ENCODE measurements around the gene DCAF17. TPM values are rescaled to one million over a fixed set of nuclear protein-coding genes. Genes with fewer than 3 reads are reported as not detected.
A peak's percentile ranks its signal among the peaks of the same experiment; 100 is the strongest.
"Not testable (repeated sequence)": the region's sequence is repeated elsewhere in the genome, so short reads cannot be mapped to it uniquely, and the experiment has no call there.

Gene DCAF17
- total and polyA plus RNA-seq, 2 donors, result 7.9 to 14.7 TPM

DNA sequence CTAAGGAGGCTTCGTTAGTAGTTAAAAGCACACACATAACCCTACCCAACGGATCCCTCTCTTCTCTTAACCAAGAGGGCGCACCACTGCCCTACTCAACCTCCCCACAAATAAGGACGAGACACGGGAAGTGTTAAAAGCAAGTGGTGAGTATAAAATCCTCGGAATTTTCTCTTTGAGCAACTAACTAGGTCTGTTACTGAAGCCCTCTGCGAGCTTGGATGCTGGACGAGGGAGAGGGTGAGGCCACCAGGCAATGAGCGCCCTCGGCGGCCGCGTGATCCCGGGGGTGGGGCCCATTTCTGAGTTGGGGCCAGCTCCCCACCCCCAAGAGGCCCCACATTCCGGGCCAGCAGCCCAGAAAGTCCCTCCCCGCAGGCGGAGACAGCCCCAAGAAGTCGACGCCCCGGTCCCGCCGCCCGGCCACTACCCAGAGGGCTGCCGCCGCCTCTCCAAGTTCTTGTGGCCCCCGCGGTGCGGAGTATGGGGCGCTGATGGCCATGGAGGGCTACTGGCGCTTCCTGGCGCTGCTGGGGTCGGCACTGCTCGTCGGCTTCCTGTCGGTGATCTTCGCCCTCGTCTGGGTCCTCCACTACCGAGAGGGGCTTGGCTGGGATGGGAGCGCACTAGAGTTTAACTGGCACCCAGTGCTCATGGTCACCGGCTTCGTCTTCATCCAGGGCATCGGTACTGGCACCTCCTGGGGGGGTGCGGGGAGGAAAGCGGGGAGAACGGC is 88.2 kb downstream of the DCAF17 start, which contains the start of gene CYBRD1:
Gene CYBRD1, plus strand, starts transcription at position 423 of the 736 bp plus-strand sequence. Its CDS starts 72 bp downstream, at position 495.
- peak in 6 of 9 donors; percentile 10 to 62 (median 21) for DNase-seq (ENCODE audit: low read depth in 6 of 9, low spot score in 9 of 9)
- no peaks in the 10 kb centered on the region for H3K9me3 ChIP-seq (ENCODE audit: control insufficient read depth in 2 of 2, insufficient read depth in 1 of 2, low read length in 1 of 2)
- under 1% methylated on average over 45 of the region's 45 CpGs for WGBS
- no peaks in the 10 kb centered on the region for H3K36me3 ChIP-seq (ENCODE audit: control insufficient read depth in 2 of 2, insufficient read depth in 2 of 2, low read length in 1 of 2)
- H3K4me1 ChIP-seq (ENCODE audit: control insufficient read depth in 2 of 2, insufficient read depth in 2 of 2, low read length in 2 of 2), result peaks cover 0 to 24% of the 10 kb centered on the region in 2 donors
- H3K27me3 ChIP-seq (ENCODE audit: control insufficient read depth in 2 of 2, insufficient read depth in 1 of 2, low read length in 1 of 2), result peaks cover 0 to 17% of the 10 kb centered on the region in 2 donors
- peak within 1 kb of the TSS; percentile 50 to 67 for H3K4me3 ChIP-seq (ENCODE audit: low read length in 2 of 2)
- peak within 1 kb of the TSS; percentile 50 to 66 for H3K27ac ChIP-seq (ENCODE audit: low read depth in 1 of 2, low read length in 1 of 2)

DNA sequence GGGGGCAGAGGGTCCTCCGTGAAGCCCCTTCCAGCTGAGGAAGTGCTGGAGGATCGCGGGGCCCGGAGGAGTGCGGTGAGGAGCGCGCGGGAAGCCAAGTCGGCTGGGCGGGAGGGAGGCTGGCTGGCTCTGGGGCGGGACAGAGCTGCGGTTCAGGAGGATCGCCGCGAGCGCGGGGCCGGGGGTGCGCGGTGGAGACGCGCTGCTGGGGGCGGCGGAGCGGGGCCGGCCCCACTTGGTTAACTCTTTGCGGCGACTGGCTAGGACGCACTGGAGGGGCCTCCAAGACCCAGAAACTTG is 88.7 kb downstream of the DCAF17 start:
- Histone ChIP-seq H3K36me3 (ENCODE audit: control insufficient read depth in 2 of 2, insufficient read depth in 2 of 2, low read length in 1 of 2) (no peaks in the 10 kb centered on the region), H3K4me3 (ENCODE audit: low read length in 2 of 2) (peak overlapping the region; percentile 50 to 67), H3K9me3 (ENCODE audit: control insufficient read depth in 2 of 2, insufficient read depth in 1 of 2, low read length in 1 of 2) (no peaks in the 10 kb centered on the region), H3K27me3 (ENCODE audit: control insufficient read depth in 2 of 2, insufficient read depth in 1 of 2, low read length in 1 of 2) (peaks cover 0 to 17% of the 10 kb centered on the region in 2 donors), H3K27ac (ENCODE audit: low read depth in 1 of 2, low read length in 1 of 2) (peak overlapping the region; percentile 26 to 50), H3K4me1 (ENCODE audit: control insufficient read depth in 2 of 2, insufficient read depth in 2 of 2, low read length in 2 of 2) (peaks cover 0 to 24% of the 10 kb centered on the region in 2 donors)
- WGBS, result under 1% methylated on average over 29 of the region's 29 CpGs
- DNase-seq (ENCODE audit: low read depth in 6 of 9, low spot score in 9 of 9), result peak in 4 of 9 donors; percentile 16 to 54 (median 20)

DNA sequence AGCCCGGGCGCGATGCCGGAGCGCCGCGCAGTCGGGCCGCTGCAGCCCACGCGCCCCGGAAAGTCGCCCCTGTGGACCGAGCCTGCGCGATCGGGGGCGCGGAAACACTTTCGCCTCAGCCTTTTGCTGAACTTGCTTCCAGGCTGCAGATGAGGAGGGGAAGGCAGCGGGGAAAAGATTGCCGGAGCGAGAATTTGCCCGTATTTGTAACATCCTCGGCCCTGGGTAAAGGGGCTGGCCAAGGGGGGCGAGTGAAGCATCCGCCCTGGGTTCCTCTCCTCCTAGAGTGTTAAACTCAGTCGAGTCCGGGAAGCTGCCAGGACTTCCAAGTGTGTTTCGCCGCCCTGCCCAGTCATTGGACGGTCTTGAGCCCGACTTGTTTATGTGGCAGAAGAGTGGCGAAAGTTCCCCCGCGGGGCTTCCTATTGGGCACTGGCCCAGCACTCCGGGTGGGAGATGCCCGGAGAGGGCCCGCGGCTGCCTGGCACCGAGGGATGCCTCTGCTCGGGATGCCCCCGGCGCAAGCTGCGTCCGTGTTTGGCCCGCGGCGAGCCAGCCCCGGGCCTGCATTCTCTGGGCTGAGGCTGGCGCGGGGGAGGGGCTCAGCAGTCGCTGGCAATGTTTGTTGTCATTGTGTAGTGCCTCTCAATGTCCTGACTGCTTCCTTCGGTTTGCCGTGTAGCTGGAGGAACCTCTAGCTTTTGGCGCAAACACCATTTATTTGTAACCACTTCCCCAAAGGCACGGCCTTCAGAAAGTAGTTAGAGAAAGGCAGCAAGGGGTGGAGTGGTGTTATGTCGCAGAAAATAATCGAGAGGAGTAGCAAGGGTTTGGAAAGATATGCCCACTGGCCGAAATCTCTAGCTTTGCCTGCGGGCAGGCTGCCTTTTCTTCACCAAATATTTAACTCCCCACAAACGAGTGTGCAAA is 89.3 kb downstream of the DCAF17 start:
- Histone ChIP-seq H3K9me3 (ENCODE audit: control insufficient read depth in 2 of 2, insufficient read depth in 1 of 2, low read length in 1 of 2) (no peaks in the 10 kb centered on the region), H3K36me3 (ENCODE audit: control insufficient read depth in 2 of 2, insufficient read depth in 2 of 2, low read length in 1 of 2) (no peaks in the 10 kb centered on the region), H3K4me1 (ENCODE audit: control insufficient read depth in 2 of 2, insufficient read depth in 2 of 2, low read length in 2 of 2) (peaks cover 0 to 24% of the 10 kb centered on the region in 2 donors), H3K27me3 (ENCODE audit: control insufficient read depth in 2 of 2, insufficient read depth in 1 of 2, low read length in 1 of 2) (peaks cover 0 to 17% of the 10 kb centered on the region in 2 donors), H3K27ac (ENCODE audit: low read depth in 1 of 2, low read length in 1 of 2) (peak overlapping the region; percentile 44 to 64), H3K4me3 (ENCODE audit: low read length in 2 of 2) (peak overlapping the region; percentile 50 to 67)
- peak in 6 of 9 donors; percentile 9 to 62 (median 24) for DNase-seq (ENCODE audit: low read depth in 6 of 9, low spot score in 9 of 9)
- WGBS, result under 1% methylated on average over 62 of the region's 62 CpGs

DNA sequence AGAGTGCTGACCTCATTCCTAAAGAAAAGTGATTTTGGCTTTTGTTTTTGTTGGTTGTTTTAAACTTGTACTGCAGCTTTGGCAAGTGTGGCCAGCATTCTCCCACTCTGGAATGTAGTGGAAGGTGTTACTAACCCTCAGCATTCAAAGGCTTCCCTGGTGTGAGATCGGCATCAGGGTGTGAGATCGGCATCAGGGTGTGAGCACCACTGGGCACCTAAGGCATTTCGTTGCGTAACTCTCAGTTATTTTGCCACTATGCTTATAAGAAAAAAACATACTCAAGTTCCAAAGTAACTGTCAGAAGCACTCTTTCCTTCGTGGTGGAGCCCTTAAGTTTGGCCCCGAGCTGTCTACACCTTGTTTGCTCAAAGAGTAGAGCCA is 90.0 kb downstream of the DCAF17 start:
- WGBS, result 39% methylated on average over 6 of the region's 6 CpGs
- no peak for DNase-seq (ENCODE audit: low read depth in 6 of 9, low spot score in 9 of 9)
- peaks cover 0 to 24% of the 10 kb centered on the region in 2 donors for H3K4me1 ChIP-seq (ENCODE audit: control insufficient read depth in 2 of 2, insufficient read depth in 2 of 2, low read length in 2 of 2)
- no peaks in the 10 kb centered on the region for H3K36me3 ChIP-seq (ENCODE audit: control insufficient read depth in 2 of 2, insufficient read depth in 2 of 2, low read length in 1 of 2)
- H3K27ac ChIP-seq (ENCODE audit: low read depth in 1 of 2, low read length in 1 of 2), result peak overlapping the region in 1 of 2 donors; percentile 44
- H3K9me3 ChIP-seq (ENCODE audit: control insufficient read depth in 2 of 2, insufficient read depth in 1 of 2, low read length in 1 of 2), result no peaks in the 10 kb centered on the region
- H3K27me3 ChIP-seq (ENCODE audit: control insufficient read depth in 2 of 2, insufficient read depth in 1 of 2, low read length in 1 of 2), result peaks cover 0 to 17% of the 10 kb centered on the region in 2 donors
- H3K4me3 ChIP-seq (ENCODE audit: low read length in 2 of 2), result peak overlapping the region; percentile 50 to 67

DNA sequence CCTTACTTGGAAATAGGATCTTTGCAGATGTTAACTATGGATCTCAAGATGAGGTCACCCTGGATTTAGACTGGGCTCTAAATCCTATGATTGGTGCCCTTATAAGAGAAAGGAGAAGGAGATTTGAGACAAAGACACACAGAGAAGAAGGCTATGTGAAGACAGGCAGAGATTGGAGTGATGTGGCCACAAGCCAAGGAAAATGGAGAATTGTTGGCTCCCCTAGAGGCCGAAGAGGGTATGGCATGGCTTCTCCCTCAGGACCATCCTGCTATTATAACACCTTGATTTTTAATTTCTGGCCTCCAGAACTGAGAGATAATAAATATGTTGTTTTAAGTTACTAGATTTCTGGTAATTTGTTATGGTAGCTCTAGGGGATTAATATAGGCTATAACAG is 95.9 kb downstream of the DCAF17 start:
- WGBS, result 98% methylated on average over 1 of the region's 1 CpG
- Histone ChIP-seq H3K4me1 (ENCODE audit: control insufficient read depth in 2 of 2, insufficient read depth in 2 of 2, low read length in 2 of 2) (no peaks in the 10 kb centered on the region), H3K9me3 (ENCODE audit: control insufficient read depth in 2 of 2, insufficient read depth in 1 of 2, low read length in 1 of 2) (no peaks in the 10 kb centered on the region), H3K27me3 (ENCODE audit: control insufficient read depth in 2 of 2, insufficient read depth in 1 of 2, low read length in 1 of 2) (no peaks in the 10 kb centered on the region), H3K36me3 (ENCODE audit: control insufficient read depth in 2 of 2, insufficient read depth in 2 of 2, low read length in 1 of 2) (no peaks in the 10 kb centered on the region), H3K27ac (ENCODE audit: low read depth in 1 of 2, low read length in 1 of 2) (no peak overlapping the region), H3K4me3 (ENCODE audit: low read length in 2 of 2) (no peak overlapping the region)
- DNase-seq (ENCODE audit: low read depth in 6 of 9, low spot score in 9 of 9), result no peak

DNA sequence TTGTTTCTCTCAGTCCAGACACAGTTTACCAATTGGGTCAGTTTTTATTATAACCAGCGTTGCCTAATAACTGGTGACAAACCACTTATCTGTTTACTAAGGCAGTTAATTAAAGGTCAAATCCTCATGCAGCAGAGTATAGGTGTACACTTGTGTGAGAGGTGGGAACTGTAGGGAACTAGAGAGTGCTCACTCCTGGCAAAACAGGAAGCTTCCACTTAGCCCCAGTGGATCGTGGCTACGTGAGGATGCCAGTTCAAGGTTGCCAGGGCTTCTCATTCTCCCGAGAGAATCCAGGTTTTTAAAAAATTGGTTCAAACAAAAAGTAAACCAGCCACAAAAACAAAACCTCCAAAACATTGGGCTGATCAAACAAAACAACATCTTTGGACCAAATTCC is 96.4 kb downstream of the DCAF17 start:
- no peak for DNase-seq (ENCODE audit: low read depth in 6 of 9, low spot score in 9 of 9)
- Histone ChIP-seq H3K36me3 (ENCODE audit: control insufficient read depth in 2 of 2, insufficient read depth in 2 of 2, low read length in 1 of 2) (no peaks in the 10 kb centered on the region), H3K9me3 (ENCODE audit: control insufficient read depth in 2 of 2, insufficient read depth in 1 of 2, low read length in 1 of 2) (no peaks in the 10 kb centered on the region), H3K4me1 (ENCODE audit: control insufficient read depth in 2 of 2, insufficient read depth in 2 of 2, low read length in 2 of 2) (no peaks in the 10 kb centered on the region), H3K27ac (ENCODE audit: low read depth in 1 of 2, low read length in 1 of 2) (peak overlapping the region; percentile 19 to 25), H3K4me3 (ENCODE audit: low read length in 2 of 2) (no peak overlapping the region), H3K27me3 (ENCODE audit: control insufficient read depth in 2 of 2, insufficient read depth in 1 of 2, low read length in 1 of 2) (no peaks in the 10 kb centered on the region)
- WGBS, result 87% methylated on average over 4 of the region's 4 CpGs

DNA sequence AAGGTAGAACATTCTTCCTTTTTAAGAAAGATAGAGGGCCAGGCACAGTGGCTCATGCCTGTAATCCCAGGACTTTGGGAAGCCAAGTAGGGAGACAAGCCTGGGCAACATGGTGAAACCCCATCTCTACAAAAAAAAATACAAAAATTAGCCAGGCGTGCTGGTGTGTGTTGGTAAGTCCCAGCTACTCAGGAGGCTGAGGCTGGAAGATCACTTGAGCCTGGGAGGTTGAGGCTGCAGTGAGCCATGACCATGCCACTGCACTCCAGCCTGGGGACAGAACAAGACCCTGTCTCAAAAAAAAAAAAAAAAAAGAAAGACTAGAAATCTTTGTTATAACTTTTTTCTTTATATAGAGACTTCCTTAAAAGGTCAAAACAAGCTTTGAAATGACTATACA is 96.8 kb downstream of the DCAF17 start:
- not testable (repeated sequence) for H3K36me3 ChIP-seq (ENCODE audit: control insufficient read depth in 2 of 2, insufficient read depth in 2 of 2, low read length in 1 of 2); H3K4me1 ChIP-seq (ENCODE audit: control insufficient read depth in 2 of 2, insufficient read depth in 2 of 2, low read length in 2 of 2); H3K9me3 ChIP-seq (ENCODE audit: control insufficient read depth in 2 of 2, insufficient read depth in 1 of 2, low read length in 1 of 2); H3K4me3 ChIP-seq (ENCODE audit: low read length in 2 of 2); H3K27ac ChIP-seq (ENCODE audit: low read depth in 1 of 2, low read length in 1 of 2); DNase-seq (ENCODE audit: low read depth in 6 of 9, low spot score in 9 of 9); H3K27me3 ChIP-seq (ENCODE audit: control insufficient read depth in 2 of 2, insufficient read depth in 1 of 2, low read length in 1 of 2)
- 98% methylated on average over 1 of the region's 1 CpG for WGBS

DNA sequence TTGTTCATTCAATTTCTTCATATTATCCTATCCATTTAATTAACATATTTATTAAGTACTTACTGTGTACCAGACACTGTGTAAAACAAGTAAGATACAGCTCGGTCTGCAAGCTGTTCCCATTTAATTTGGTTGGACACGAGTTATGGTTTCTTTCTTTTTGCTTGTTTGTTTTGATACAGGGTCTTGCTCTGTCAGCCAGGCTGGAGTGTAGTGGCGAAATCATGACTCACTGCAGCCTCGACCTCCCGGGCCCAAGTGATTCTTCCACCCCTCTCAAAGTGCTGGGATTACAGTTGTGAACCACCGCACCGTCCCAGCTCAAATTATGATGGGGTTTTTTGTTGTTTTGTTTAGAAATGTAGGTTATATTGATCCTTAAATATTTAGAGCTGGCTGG is 97.3 kb downstream of the DCAF17 start:
- DNase-seq (ENCODE audit: low read depth in 6 of 9, low spot score in 9 of 9), result no peak
- Histone ChIP-seq H3K4me3 (ENCODE audit: low read length in 2 of 2) (no peak overlapping the region), H3K4me1 (ENCODE audit: control insufficient read depth in 2 of 2, insufficient read depth in 2 of 2, low read length in 2 of 2) (no peaks in the 10 kb centered on the region), H3K9me3 (ENCODE audit: control insufficient read depth in 2 of 2, insufficient read depth in 1 of 2, low read length in 1 of 2) (no peaks in the 10 kb centered on the region), H3K27me3 (ENCODE audit: control insufficient read depth in 2 of 2, insufficient read depth in 1 of 2, low read length in 1 of 2) (no peaks in the 10 kb centered on the region), H3K36me3 (ENCODE audit: control insufficient read depth in 2 of 2, insufficient read depth in 2 of 2, low read length in 1 of 2) (no peaks in the 10 kb centered on the region), H3K27ac (ENCODE audit: low read depth in 1 of 2, low read length in 1 of 2) (no peak overlapping the region)
- 80% methylated on average over 7 of the region's 7 CpGs for WGBS
